ENCODE data around the gene C11orf68.

- TF ChIP-seq NRF1 (conservative IDR thresholded peaks at IDR 0.05; ENCODE audit: low read depth, low read length) (no peak), RFX5 (IDR thresholded peaks at IDR 0.05; ENCODE audit: low read depth, low read length) (no peak), POLR2AphosphoS2 (IDR thresholded peaks at IDR 0.05; ENCODE audit: low read depth, low read length) (no peak), FOXK2 (IDR thresholded peaks at IDR 0.05) (no peak), MTA3 (IDR thresholded peaks at IDR 0.05; ENCODE audit: borderline replicate concordance, low read length) (no peak), HDGF (IDR thresholded peaks at IDR 0.05) (no peak), CTCF (IDR thresholded peaks at IDR 0.05 in 2 of 3, conservative IDR thresholded peaks at IDR 0.05 in 1 of 3; ENCODE audit: control insufficient read depth in 2 of 3, extremely low read depth in 1 of 3, insufficient read depth in 1 of 3, low read depth in 3 of 3, low read length in 3 of 3) (no peak), SUZ12 (IDR thresholded peaks at IDR 0.05; ENCODE audit: unreplicated experiment) (no peak), NR2C2 (IDR thresholded peaks at IDR 0.05; ENCODE audit: borderline replicate concordance, control insufficient read depth, insufficient read length, low read depth) (no peak)
Measured at GRCh38 chr11:65916391-65916790, 2.5 kb downstream of the C11orf68 start.

All from GM12878 (cell line).